Large intestine (tissue), 3 donors: ENCODE data around the gene NIBAN1. TPM values are rescaled to one million over a fixed set of nuclear protein-coding genes. Genes with fewer than 3 reads are reported as not detected.
A peak's percentile ranks its signal among the peaks of the same experiment; 100 is the strongest.

Experiments
- DNase-seq, 2 donors: peaks; one replicate each; pipeline versions ENCODE4 v3.0.0 to v3.0.0-alpha.2; 2013
- H3K27ac ChIP-seq: one replicate; pipeline ENCODE4 v1.5.1; 2013; ENCODE audit warnings: low read length
- H3K27me3 ChIP-seq: 2 replicates; pipeline ENCODE4 v1.6.1; 2013; ENCODE audit warnings: low read length; ENCODE audit not compliant: control insufficient read depth, insufficient read depth
- H3K36me3 ChIP-seq: 2 replicates; pipeline ENCODE4 v1.6.1; 2013; ENCODE audit warnings: low read length; ENCODE audit not compliant: control insufficient read depth, insufficient read depth
- H3K4me1 ChIP-seq: one replicate; pipeline ENCODE4 v1.6.1; 2013; ENCODE audit warnings: low read length; ENCODE audit not compliant: control insufficient read depth, insufficient read depth
- H3K4me3 ChIP-seq: one replicate; pipeline ENCODE4 v1.5.1; 2013; ENCODE audit warnings: low read length
- H3K9me3 ChIP-seq: one replicate; pipeline ENCODE4 v1.6.1; 2013; ENCODE audit warnings: mild to moderate bottlenecking, low read depth, low read length, moderate library complexity; ENCODE audit not compliant: control insufficient read depth
- WGBS: methylation state at CpG from one replicate; pipeline ENCODE4 v1.1.5; 2013; ENCODE audit warnings: low lambda C conversion rate; ENCODE audit not compliant: insufficient coverage; 5-methylcytosine and 5-hydroxymethylcytosine counted together
- polyA plus RNA-seq: library from polyadenylated mRNA; unstranded; fragments of 120-200 nt; gene quantifications from one replicate; pipeline ENCODE4 v1.2.1, GENCODE V29; 2013

Gene NIBAN1
- polyA plus RNA-seq, 1 donor, result 5.1 TPM

DNA sequence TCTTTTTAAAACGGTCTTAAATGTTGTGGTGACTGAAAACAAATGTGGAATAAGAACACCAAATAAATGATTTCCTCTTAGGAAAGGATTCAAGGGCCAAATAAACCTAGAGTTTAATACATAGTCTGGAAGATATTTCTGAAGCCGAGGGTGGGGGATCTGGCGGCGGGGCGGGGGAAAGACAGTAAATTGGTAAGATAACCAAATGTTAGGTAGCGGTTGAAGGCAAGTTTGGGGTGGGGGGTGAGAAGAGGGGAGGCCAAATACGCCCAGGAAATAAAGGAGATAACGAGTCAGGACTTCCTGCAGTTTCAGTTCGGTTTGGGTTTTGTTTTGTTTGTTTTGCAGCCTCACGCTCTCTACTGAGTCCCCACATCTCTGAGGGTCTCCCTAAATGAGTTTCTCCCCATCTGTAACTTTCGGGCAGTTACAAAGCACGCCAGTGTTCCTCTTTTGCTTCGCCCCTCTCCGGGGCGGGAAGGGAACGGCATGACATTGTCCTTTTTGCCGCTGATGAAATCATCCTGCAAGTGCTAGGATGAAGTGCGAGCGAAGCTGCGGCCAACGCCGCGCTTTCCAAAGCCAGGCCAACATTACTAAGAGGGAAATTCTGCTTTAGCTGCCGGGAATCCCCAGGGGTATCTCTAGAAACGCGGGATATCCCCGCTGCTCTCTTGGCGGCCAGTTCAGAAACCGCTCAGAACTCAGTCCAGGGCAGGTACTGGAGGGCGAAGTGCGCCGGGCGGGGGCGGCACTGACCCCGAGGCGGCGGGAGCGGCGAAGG is 844 bp downstream of the NIBAN1 start:
- Histone ChIP-seq H3K27ac (no peak overlapping the region), H3K4me3 (peak overlapping the region; percentile 55), H3K9me3 (peaks cover 4% of the 10 kb centered on the region), H3K36me3 (no peaks in the 10 kb centered on the region), H3K27me3 (peaks cover 34% of the 10 kb centered on the region), H3K4me1 (no peaks in the 10 kb centered on the region)
- WGBS, result 27% methylated on average over 2 of the region's 39 CpGs
- peak; percentile 25 to 67 for DNase-seq

GRCh38 chr1:184972315-184973055 is 1.8 kb downstream of the NIBAN1 start:
- no peaks in the 10 kb centered on the region for H3K4me1 ChIP-seq
- no peak for DNase-seq
- H3K4me3 ChIP-seq, result no peak overlapping the region
- H3K9me3 ChIP-seq, result peaks cover 4% of the 10 kb centered on the region
- WGBS, result 56% methylated on average over 2 of the region's 4 CpGs
- H3K27me3 ChIP-seq, result peaks cover 34% of the 10 kb centered on the region
- no peak overlapping the region for H3K27ac ChIP-seq
- H3K36me3 ChIP-seq, result no peaks in the 10 kb centered on the region

DNA sequence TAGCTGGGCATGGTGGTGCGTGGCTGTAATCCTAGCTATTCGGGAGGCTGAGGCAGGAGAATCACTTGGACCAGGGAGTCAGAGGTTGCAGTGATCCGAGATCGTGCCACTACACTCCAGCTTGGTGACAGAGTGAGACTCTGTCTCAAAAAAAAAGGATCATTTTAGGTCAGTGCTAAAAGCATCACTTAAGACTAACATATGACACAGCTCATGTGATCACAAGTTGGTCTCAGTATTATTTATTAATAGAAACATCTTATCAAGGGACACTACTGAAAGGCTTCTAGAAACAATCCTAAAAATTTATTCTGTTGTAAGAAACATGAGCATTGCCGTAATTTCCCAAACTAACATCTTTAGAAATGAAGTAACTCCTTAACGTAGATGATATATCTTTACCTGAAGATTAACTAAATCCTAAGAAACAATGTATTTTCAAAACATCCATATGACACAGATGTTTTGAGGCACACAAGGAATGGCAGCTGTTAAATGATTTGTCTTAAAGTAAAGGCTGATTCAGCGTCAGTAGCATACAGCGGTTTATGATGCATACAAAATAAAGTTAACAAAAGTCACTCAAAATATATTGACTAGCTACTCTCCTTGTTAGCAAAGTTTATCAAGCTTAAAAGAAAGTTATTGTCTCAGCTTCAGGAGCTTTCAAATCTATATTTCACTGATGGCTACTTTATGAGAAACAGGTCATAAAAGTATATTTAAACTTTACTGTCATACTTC is 2.6 kb downstream of the NIBAN1 start:
- Histone ChIP-seq H3K4me3 (no peak overlapping the region), H3K4me1 (no peaks in the 10 kb centered on the region), H3K9me3 (peaks cover 4% of the 10 kb centered on the region), H3K27ac (no peak overlapping the region), H3K36me3 (no peaks in the 10 kb centered on the region), H3K27me3 (peaks cover 34% of the 10 kb centered on the region)
- DNase-seq, result no peak
- WGBS, result 97% methylated on average over 4 of the region's 8 CpGs

DNA sequence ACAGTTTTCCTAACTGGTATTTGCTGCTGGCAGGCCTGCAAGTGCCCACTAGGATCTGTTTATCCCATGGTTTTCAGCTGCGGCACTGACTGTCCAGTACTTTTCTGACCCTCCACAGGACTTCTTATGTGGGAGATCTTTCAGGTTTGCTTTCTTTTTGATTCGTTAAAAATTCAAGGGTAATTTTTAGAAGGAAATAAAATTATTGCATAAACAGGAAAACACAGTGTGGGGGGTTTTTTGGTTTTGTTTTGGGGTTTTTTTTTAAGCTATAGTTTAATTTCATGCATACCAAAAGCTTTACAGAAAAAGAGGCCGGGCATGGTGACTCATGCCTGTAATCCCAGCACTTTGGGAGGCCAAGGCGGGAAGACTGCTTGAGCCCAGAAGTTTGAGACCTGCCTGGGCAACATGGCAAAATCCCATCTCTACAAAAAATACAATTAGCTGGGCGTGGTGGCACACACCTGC is 3.6 kb downstream of the NIBAN1 start:
- H3K4me1 ChIP-seq, result no peaks in the 10 kb centered on the region
- peaks cover 33% of the 10 kb centered on the region for H3K27me3 ChIP-seq
- WGBS, result 92% methylated on average over 2 of the region's 5 CpGs
- H3K36me3 ChIP-seq, result no peaks in the 10 kb centered on the region
- H3K9me3 ChIP-seq, result peaks cover 4% of the 10 kb centered on the region
- DNase-seq, result no peak
- H3K27ac ChIP-seq, result no peak overlapping the region
- no peak overlapping the region for H3K4me3 ChIP-seq

- WGBS, result no CpG with 5 or more reads among the region's 2 CpGs
- Histone ChIP-seq H3K36me3 (no peaks in the 10 kb centered on the region), H3K9me3 (no peaks in the 10 kb centered on the region), H3K27me3 (no peaks in the 10 kb centered on the region), H3K4me1 (no peaks in the 10 kb centered on the region), H3K27ac (no peak overlapping the region), H3K4me3 (no peak overlapping the region)
- no peak for DNase-seq
Observed at GRCh38 chr1:184966989-184967388, 7.3 kb downstream of the NIBAN1 start.

GRCh38 chr1:184965944-184966860 is 8.1 kb downstream of the NIBAN1 start:
- Histone ChIP-seq H3K36me3 (no peaks in the 10 kb centered on the region), H3K4me1 (no peaks in the 10 kb centered on the region), H3K4me3 (no peak overlapping the region), H3K27me3 (no peaks in the 10 kb centered on the region), H3K9me3 (no peaks in the 10 kb centered on the region), H3K27ac (no peak overlapping the region)
- no peak for DNase-seq
- WGBS, result 100% methylated on average over 1 of the region's 4 CpGs

- no peak for DNase-seq
- Histone ChIP-seq H3K4me3 (no peak overlapping the region), H3K4me1 (no peaks in the 10 kb centered on the region), H3K27ac (no peak overlapping the region), H3K36me3 (no peaks in the 10 kb centered on the region), H3K9me3 (no peaks in the 10 kb centered on the region), H3K27me3 (no peaks in the 10 kb centered on the region)
- WGBS, result 100% methylated on average over 1 of the region's 8 CpGs
Observed at GRCh38 chr1:184965439-184965838, 8.9 kb downstream of the NIBAN1 start.

- no peak for DNase-seq
- no peaks in the 10 kb centered on the region for H3K27me3 ChIP-seq
- H3K36me3 ChIP-seq, result no peaks in the 10 kb centered on the region
- no peaks in the 10 kb centered on the region for H3K9me3 ChIP-seq
- H3K4me1 ChIP-seq, result no peaks in the 10 kb centered on the region
- H3K27ac ChIP-seq, result no peak overlapping the region
- no peak overlapping the region for H3K4me3 ChIP-seq
- WGBS, result 60% methylated on average over 1 of the region's 1 CpG
Observed at GRCh38 chr1:184959626-184960025, 14.7 kb downstream of the NIBAN1 start.

- peaks cover 3% of the 10 kb centered on the region for H3K4me1 ChIP-seq
- H3K36me3 ChIP-seq, result no peaks in the 10 kb centered on the region
- H3K27me3 ChIP-seq, result no peaks in the 10 kb centered on the region
- no peak overlapping the region for H3K27ac ChIP-seq
- no peak for DNase-seq
- H3K4me3 ChIP-seq, result no peak overlapping the region
- H3K9me3 ChIP-seq, result no peaks in the 10 kb centered on the region
- WGBS, result 81% methylated on average over 2 of the region's 4 CpGs
Observed at GRCh38 chr1:184958554-184959353, 15.6 kb downstream of the NIBAN1 start.
